NCI-H2196 (cell line): Measurements from ENCODE around the gene RGS19.
"Not testable (repeated sequence)": the region's sequence is repeated elsewhere in the genome, so short reads cannot be mapped to it uniquely, and the experiment has no call there.

Experiments
- DNase-seq: peaks from one replicate; lab custom pipeline; 2025; ENCODE audit not compliant: unreplicated experiment; lab: John Stamatoyannopoulos, UW

RGS19 gene

GRCh38 chr20:64095927-64096326 lies 16.6 kb upstream of the RGS19 start:
- no peak for DNase-seq

DNA sequence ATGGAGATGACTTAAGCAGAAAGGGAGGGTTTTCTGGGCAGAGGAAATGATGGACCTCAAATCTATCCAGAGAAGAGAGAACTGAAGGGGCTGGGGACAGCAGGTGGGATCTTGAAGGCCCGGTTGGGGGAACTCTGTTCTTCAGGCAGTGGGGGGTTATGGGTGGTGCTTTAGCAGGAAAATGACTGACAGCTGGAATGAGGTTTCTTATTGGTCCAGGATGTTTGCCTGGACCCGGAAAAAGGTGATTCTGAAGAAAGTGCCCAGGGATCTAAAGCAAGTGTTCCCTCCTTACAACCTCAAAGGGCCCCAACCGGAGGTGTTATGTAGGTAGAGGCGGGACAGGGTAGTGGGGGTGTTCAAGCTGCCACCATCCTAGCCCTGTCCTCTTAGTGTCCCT lies 16.1 kb upstream of the RGS19 start:
- no peak for DNase-seq

DNA sequence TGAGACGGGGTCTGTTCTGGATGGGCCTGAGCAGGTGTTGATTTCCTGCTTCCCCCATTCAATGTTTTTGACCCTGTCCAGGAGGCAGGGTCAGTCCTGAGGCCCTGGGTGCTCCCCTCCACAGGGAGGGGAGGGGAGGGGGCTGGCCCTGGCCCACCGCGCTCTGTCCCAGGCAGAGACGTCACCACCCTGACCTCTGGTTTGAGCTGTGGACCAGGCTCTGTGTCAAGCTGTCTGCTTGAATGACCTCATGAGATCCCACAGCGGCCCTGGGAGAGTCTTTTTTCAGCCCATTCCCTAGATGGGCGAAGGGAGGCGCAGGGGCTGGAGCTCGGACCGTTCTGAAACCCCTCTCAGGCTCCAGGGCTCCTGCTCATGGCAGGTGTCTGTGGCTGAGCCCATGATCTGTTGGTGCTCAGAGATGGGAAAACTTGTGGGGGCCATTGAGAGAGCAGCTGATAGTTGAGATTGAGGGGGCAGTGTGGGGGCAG lies 13.7 kb upstream of the RGS19 start:
- no peak for DNase-seq

DNA sequence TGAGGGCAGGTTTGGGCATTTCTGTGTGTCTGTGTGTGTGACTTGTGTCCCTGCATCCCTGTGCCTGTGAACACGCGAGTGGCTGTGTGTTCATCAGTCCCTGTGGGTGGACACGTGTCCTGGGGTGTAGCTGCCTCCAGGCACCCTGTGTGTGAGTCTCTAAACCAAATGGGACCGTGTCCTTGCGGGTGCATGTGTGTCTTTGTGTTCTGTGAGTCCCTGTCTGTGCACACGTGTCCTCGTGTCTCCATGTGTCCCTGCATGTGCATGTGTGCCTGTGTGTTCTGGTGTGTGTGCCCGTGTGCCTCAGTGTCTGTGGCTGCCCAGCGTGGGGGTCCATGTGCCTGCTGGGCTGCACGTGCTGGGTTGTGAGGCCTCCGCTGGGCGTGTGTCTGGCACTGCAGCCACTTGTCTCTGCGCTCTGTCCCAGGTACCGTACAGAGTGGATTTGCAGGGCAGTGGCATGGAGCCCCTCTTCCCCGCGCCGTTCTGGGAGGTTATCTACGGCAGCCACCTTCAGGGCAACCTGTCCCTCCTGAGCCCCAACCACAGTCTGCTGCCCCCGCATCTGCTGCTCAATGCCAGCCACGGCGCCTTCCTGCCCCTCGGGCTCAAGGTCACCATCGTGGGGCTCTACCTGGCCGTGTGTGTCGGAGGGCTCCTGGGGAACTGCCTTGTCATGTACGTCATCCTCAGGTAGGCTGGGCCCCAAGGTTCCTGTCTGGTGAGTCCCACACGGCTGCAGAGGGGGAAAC lies 13.1 kb upstream of the RGS19 start:
- no peak for DNase-seq

DNA sequence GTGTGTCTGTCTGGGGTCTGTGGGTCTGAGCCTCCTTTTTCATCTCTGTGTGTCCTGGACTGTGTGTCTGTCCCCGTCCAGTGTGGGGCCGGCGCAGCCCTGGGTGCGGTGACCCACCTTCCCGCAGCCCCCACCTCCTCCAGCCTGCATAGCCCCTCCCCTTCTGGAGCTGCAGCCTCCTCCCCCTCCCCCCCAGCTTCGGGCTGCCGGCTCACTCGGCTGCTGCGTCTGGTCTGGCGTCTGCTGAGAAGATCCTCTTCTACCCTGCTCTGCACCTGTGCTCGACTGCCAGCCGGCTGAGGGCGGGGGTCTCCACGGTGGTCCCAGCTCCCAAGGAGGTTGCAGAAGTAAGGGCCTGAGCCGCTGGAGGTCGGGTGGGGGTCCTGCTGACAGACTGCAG lies 12.5 kb upstream of the RGS19 start:
- DNase-seq: no peak

- DNase-seq: no peak
Measured at GRCh38 chr20:64091340-64091739, 12.0 kb upstream of the RGS19 start.

- peak; percentile 30 for DNase-seq
Measured at GRCh38 chr20:64090165-64090564, 10.8 kb upstream of the RGS19 start.

DNA sequence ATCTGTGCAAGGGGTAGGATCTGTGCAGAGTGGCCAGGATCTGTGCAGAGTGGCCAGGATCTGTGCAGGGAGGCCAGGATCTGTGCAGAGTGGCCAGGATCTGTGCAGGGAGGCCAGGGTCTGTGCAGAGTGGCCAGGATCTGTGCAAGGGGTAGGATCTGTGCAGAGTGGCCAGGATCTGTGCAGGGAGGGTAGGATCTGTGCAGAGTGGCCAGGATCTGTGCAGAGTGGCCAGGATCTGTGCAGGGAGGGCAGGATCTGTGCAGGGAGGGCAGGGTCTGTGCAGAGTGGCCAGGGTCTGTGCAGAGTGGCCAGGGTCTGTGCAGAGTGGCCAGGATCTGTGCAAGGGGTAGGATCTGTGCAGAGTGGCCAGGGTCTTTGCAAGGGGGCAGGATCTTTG lies 9.3 kb upstream of the RGS19 start:
- DNase-seq: not testable (repeated sequence)

DNA sequence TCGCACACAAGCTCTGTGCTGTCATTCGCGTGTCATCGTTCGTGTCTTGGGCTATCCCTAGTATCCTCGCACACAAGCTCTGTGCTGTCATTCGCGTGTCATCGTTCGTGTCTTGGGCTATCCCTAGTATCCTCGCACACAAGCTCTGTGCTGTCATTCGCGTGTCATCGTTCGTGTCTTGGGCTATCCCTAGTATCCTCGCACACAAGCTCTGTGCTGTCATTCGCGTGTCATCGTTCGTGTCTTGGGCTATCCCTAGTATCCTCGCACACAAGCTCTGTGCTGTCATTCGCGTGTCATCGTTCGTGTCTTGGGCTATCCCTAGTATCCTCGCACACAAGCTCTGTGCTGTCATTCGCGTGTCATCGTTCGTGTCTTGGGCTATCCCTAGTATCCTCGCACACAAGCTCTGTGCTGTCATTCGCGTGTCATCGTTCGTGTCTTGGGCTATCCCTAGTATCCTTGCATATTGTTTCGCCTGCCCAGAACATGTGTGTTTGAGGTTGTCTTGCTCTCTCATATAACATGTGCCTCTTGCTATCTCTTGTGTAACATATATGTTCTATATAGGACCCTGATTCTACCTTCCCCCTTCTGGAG lies 8.0 kb upstream of the RGS19 start:
- not testable (repeated sequence) for DNase-seq

DNA sequence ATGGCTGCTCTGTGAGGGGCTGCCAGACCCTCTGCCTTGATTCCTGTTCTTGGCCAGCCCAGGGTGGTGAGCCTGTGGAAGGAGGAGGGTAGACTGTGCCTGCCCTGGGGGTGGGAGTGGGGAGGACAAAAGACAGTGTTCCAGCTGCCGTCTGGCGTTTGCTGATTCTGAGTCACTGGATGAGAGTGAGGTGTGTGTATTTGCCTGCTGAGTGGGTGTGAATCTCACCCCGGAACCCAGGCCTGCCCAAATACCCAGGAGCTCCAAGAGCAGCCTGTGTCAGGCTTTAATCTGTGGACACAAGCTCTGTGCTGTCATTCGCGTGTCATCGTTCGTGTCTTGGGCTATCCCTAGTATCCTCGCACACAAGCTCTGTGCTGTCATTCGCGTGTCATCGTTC lies 7.5 kb upstream of the RGS19 start:
- DNase-seq: no peak

GRCh38 chr20:64084685-64085152 lies 5.4 kb upstream of the RGS19 start:
- DNase-seq: peak; percentile 50

GRCh38 chr20:64083804-64084684 lies 4.7 kb upstream of the RGS19 start, which contains the start of gene LKAAEAR1:
LKAAEAR1 (minus strand) TSS chr20:64084398; CDS start chr20:64084219, 179 bp downstream.
- no peak for DNase-seq

- DNase-seq: peak; percentile 91
Measured at GRCh38 chr20:64083378-64083803, 4.1 kb upstream of the RGS19 start.

GRCh38 chr20:64082820-64083377 lies 3.6 kb upstream of the RGS19 start:
- DNase-seq: no peak

DNA sequence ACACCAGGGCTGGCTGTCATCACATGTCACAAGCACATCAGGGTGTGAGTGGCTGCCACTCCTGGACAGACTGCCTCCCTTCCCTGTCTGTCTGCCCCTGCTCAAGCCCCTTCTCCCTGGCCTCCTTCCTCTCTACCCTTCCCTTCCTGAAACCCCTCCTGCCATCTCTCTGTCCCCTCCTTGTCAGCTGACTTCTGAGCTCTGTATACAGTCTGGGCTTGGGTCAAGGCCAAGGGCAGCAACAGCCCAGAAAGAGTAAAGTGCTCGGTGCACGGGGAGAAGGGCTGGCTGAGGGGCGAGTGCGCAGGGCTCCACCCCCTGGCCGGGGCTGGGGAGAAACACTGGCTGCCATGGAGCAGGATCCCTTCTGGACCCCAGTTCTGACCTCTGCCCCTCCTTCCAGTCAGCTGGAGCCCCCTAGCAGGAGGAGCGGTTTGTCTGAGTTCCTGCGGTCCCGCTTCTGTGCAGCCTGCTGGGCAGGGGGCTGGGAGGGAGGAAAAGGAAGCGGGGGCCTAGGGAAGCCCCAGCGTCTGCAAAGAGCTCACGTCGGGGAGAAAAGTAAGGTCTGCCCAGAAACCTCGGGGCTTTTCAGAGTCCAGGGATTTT lies 2.9 kb upstream of the RGS19 start:
- no peak for DNase-seq

DNA sequence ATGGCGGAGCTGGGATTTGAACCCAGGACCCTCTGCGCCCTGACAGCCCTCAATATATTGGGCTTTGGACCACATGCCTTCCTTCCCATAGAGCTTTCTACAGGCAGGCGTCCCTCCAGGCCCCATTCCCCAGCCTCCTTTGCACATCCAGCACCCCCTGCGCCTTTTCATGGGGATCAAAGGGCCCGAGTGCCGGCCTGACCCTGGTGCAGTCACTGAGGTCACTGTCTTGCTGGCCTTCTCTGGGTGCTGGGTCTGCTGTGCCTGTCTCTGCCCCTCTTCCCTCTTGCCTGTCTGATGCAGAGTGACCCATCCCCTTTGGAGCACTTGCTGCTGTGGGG lies 2.3 kb upstream of the RGS19 start:
- no peak for DNase-seq

DNA sequence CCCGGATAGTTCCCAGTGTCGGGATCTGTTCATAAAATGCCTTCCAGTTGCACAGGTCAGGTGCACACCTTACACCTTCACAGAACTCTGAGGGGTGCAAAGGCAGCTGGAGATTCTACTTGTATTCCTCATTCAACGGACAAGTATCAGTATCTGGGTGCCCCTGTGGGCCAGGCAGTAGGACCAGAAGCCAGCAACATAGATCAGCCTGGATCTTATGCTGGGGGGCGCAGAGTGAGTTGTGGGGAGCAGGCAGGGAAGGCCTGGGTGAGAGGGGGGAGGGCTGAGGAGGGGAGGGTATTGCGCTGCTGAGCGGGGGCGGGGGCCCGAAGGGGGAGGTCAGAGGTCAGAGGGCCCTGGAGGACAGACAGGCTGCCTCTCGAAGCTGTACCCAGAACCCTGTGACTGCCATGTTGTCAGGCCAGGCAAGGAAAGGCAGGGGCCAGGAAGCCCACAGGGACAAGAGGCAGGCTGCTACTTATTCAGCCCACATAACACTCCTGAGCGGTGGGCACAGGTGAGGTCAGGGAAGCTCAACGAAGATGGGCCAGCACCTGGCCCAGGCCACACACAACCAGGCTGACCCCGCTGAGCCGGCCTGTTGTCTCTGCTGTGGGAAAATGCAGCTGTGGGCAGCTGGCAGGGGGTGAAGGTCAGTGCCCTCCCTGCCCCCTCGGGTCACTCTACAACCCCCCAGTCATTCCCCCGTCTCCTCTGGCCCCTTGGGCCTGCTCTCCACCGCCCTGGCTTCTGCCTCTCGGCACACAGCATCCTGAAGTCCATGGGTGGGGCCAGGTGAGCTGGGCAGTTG lies 1.7 kb upstream of the RGS19 start:
- DNase-seq: no peak

DNA sequence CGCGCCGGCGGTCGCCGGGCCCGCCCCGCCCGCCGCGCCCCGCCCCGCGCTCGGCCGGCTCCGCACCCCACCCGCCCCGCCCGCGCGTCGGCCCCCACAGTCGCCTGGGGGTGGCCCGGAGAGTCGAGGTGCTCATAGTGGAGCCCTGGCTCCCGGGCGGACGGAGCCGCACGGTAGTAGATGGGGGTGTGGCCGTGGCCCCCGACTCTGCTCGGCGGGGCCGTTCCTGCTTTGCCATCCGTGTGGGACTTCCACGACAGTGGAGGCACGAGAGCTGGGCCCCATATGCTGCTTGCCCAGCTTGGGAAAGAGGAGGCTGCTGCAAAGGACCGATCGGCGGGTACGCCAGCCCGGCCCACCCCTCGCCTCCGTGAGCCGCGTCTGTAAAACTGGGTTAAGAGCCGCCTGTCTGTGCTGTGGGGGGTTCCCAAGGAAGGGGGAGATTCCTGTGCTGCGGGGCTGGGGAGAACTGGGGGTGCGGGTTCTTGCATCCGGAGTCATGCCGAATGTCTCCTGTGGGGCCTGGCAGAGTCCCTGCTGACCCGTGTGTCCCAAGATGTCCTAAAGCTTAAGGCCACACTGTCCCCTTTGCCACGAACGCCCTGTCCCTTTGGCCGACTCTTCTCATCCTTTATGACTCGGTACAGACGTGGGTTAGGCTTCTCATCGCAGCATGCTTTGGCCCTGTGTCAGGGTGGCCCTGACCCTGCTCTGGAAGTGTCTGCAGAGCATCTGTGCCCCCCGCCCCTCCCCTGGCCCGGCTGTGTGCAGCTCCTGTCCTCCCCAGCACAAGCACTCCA lies 895 bp upstream of the RGS19 start, which contains the start of gene OPRL1:
OPRL1 (plus strand) TSS at position 70 of the 800 bp plus-strand sequence. CDS start 12,639 bp downstream, outside the sequence.
- DNase-seq: no peak

- no peak for DNase-seq
Measured at GRCh38 chr20:64078934-64079272, 415 bp downstream of the RGS19 start.
